ENCODE data around the gene RAC3.

RAC3 gene

DNA sequence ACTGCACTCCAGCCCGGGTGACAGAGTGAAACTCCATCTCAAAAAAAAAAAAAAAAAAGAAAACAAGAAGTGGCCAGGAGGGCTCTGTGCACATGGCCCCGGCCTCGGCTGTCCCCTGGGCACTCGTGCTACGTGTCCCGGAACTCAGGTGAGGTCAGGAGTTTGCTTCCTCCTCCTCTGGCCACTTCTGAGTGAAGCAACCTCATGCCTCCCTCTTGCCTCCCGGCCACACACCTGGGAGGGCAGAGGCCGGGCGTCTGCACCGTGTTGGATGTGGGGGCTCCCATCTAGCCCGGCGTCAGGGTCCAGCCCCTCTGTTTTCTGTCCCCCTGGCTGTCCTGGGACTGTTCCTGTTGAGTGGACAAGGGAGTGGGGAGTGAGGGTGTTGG is 31.9 kb upstream of the RAC3 start:
- no peak for DNase-seq (ENCODE audit: low read depth)

DNA sequence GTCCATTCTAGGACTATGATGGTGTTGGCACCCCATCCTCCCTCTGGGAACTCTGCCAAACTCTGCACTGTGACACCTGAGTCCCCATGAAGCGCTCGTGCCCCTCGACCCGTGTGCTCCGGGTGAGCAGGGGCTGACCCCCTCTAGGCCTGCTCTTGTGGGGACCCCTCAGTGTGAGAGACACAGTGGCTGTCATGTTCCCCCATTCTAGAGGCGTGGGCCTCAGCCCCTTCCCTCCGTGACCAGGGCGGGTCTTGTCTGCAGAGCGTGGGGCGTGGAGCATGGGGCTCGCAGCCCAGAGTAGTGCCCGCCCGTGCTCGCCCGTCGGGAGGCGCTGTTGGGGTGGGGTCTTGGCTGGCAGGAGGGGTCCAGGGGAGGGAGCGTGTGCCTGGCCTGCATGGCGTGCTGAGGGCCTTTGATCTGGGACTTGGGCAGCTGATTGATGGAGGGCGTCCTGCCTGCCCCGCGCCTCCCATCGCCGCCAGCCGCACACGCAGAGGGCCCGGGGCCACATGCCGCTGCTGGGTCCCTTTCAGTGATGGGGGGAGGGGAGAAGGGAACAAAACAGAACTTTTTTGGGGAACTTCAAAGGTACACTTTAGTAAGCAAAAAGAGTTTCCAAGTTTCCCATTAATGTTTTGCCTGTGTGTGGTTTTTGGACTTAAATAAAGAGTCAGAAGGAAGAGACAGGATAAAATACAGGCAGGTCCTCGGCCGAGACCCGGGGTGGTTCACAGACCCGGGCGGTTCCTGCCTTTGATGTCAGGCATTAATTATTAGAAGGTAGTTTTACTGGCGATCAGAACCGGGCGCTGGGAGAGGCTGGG is 31.3 kb upstream of the RAC3 start:
- no peak for DNase-seq (ENCODE audit: low read depth)

DNA sequence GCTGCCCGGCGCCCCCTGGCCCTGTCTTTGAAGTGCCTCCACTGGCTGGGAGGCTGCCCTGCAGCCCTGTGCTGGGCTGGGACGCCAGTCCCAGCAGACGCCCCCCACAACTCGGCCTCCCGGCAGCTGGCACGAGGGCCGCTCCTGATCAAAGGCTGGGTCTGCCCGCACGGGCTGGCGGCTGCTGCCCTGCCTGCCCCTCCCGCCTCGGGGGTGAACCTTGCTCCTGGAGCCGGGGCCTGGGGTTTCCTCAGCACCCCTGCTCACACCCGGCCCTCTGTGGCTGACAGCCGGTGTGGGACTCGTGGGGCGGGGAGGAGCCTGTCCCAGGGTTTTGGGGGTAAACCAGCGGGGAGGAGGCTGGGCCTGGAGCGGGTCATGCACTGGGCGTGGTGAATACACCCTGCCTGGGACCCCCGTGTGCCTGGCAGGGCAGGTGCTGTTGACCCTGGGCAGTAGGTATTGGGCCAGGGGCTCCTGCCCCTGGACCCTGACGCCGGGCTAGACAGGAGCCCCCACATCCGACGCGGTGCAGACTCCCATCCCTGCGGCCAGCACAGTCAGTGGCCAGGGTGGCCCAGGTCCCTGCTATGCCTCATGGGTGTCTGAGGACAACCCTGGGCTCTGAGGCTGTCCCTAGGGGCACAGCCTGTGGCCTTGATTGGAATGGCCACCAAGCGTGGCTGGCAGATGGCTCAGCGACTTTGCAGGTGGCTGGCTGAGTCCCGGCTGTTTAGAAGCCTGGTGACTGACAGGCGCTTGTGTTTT is 30.5 kb upstream of the RAC3 start:
- no peak for DNase-seq (ENCODE audit: low read depth)

DNA sequence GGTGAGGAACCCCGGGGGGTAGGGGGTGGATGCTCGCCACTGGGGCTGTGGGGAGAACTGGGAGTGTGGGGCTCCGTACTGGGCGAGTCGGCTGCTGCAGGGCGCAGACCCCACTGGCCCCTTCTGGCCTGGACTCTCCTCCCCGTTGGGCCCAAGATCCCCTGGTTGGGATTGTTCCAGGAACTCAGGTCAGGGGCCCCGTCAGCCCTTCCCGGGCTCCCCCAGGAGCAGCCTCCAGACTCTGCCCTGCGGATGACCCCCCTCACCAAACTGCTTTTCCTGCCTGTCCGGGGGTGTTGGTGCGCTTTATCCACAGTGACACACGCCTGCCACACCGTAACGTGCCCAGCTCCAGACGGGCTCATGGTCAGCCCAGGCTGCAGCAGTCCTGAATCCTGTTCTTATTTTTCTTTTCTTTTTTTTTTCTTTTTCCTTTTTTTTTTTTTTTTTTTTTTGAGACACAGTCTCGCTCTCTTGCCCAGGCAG is 29.9 kb upstream of the RAC3 start:
- DNase-seq (ENCODE audit: low read depth) = no peak

DNA sequence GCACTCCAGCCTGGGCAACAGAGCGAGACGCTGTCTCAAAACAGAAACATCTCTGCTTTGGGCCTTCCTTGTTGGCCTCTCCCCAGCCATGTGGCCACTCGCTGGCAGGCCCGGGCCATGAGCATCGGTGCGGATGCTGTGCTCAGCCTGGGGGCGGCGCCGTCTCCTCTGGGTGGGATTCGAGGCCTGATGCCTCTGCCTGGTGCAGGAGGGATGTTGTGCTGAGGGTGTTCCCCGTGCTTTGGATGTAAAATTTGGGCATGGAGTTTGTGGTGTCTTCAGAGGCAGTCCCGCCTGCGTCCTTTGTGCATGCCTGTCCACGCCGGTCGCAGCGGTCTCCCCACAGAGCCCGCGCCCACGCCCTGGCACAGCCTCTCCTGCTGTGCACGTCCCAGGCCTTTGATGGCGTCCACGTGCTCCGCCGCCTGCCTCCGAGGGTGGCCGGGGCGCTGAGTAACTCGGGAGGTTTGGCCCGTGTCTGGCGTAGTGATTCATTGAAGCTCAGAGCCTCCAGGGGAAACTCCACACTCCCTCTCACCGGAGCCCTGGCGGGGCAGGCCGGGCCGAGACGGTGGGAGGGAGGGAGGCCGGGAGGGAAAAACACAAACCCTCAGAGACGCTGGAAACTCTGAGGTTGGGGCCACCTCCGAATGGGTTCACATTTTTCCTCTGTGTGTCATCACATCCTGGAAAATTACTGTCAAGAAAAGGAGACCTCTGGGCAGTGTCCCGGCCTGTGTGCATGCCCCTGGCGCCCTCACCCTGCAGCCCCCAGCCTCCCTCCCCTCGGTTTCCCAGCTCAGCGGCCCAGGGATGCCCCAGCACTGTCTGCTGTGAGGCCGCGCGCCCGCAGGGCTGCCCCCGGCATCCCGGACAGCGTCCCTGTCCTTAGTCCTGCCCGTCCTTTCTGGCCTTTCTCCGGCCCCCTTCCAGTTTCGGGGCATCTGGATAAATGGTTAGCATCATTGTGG is 27.8 kb upstream of the RAC3 start:
- DNase-seq (ENCODE audit: low read depth) = no peak

DNA sequence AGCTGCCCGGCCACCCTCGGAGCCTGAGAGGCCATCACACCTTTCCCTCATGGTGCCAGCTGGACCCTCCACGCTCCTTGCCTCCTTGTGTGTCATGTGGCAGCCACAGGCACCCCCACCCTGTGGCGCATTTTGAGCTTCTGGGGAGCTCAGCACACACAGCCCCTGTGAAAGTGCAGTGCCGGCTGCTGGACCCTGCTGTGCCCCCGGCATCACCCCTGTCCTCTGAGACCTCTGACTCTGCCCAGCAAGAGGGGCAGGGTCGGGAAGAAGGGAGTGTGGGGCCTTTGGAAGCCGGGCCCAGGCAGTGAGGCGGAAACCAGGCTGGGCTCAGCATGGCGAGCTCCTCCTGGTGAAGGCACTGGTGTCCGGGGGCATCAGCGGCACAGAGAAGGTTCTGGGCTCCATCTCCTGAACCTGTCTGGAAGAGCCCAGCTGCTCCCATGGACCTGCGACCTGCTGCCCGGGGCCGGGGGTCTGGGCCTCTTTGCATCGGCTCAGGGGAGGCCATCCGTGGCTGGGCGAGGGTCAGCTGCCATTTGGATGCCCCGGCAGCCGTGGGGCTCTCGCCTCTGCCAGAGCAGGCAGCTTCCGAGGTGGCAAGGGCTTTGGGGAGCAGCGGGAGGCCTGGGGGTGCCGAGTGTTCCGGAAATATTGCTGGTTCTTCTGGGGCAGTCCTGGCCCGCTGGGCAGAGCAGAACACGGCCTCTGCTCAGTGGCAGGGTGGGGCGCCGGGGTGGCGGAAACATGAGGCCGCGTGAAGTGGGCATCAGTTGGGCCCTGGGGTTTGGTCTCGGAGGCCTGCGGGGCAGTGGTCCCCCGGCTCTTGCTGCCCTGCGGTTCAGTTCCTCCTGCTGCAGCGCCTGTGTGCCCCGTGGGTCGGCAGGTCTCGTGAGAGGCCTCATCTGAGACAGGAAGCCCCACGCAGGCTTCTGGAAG is 26.7 kb upstream of the RAC3 start:
- no peak for DNase-seq (ENCODE audit: low read depth)

DNA sequence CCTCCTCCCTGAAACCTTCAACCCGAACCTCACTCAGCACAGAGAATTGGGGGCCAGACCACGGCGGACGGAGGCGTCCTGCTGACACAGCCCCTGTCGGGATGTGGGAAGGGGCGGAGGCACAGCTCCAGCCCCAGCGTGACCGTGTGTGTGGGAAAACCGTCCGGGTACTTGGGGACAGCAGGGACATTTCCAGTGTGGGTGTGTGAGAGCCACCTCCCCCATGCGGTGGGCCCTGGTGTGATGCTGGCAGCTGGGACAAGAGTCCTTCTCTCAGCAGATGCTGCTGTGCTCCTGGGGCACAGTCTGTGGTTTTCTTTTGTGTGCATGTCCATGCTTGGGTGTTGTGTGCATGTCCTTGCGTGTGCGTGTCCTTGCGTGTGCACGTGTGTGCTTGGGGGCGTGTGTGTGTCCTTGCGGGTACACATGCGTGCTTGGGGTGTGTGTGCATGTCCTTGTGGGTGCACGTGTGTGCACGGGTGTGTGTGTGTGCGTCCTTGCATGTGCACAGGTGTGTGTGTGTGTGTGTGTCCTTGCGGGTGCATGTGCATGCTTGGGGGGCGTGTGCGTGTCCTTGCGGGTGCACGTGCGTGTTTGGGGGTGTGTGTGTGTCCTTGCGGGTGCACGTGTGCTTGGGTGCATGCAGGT is 25.7 kb upstream of the RAC3 start:
- DNase-seq (ENCODE audit: low read depth) = no peak

DNA sequence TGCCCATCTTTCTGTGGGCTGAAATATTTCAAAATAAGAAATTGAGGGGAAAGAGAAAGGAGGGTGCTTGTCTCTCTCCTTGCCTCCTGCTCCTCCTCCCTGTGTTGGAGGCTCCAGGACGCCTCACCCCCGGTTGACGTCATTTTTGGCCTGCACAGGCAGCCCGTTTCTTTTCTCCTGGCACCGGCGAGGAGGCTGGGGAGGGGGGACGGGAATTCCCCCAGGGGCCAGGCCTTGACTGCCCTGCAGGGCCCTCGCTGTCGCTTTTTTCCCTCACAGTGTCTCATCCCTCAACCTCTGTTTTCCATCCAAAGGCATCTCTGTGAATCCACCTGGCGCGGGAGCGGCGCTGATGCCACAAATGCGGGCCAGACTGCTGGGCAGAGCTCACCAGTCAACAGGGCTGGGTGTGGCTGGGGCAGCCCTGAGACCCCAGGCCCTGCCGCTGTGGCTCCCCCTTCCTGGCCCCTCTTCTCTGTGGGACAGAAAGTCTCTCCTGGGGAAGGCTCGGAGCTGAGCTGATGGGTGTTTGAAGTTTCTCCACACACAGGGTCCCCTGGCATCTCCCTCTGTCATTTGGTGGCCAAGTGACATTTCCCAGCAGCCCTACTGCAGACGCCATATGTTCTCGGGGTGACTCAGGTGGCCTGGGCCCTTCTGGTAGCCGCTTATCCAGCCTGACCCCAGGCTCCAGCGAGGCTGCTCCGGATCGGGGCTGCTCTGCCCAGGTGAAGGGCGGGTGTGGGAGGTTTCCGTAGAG is 24.8 kb upstream of the RAC3 start:
- no peak for DNase-seq (ENCODE audit: low read depth)

DNA sequence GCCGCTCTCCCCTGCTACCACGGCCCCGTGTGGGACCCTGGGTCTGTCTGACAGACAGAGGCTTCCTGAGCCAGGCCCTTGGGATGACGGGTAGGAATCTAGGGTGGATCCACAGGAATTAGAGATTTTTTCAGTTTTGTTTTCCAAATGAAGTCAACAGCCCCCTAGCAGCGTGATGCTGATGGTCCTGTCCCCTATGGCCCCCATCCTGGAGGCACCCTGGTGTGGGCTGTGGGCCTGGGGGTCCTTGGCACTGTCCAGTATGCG is 24.3 kb upstream of the RAC3 start:
- no peak for DNase-seq (ENCODE audit: low read depth)

DNA sequence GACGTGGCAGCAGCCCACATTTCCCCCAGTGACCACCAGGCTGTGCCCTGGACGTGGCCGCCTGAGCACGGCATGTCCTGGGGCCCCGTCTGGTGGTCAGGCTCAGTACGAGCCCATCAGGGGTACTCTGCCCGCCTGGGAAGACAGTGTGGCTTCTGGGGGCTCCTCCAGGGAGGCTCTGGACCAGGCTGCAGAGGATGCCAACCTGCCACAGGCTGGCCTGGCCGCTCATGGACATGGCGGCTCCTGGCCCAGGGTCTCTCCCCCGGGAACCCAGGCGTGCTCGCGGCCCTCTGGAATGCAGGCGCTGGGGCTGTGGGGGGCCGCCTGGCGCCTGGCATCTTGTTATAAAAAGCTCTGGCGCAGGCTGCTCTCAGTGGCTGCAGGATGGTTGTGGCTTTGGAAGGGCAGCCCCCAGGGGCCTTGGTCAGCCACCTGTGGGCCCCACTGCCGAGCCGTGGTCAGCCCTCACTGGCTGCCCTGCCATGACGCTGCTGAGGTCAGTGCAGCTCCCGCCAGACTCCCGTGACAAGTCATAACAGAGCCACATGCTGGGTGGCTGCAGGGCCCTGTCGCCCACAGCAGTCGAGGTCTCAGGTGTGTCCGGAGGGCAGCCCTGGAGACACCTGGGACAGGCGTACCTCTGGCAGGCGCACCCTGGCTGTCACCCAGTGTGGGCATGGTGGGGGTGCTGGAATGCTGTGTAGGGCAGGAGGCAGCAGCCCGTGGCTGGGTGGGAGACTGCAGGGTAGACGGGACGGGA is 23.8 kb upstream of the RAC3 start:
- no peak for DNase-seq (ENCODE audit: low read depth)

DNA sequence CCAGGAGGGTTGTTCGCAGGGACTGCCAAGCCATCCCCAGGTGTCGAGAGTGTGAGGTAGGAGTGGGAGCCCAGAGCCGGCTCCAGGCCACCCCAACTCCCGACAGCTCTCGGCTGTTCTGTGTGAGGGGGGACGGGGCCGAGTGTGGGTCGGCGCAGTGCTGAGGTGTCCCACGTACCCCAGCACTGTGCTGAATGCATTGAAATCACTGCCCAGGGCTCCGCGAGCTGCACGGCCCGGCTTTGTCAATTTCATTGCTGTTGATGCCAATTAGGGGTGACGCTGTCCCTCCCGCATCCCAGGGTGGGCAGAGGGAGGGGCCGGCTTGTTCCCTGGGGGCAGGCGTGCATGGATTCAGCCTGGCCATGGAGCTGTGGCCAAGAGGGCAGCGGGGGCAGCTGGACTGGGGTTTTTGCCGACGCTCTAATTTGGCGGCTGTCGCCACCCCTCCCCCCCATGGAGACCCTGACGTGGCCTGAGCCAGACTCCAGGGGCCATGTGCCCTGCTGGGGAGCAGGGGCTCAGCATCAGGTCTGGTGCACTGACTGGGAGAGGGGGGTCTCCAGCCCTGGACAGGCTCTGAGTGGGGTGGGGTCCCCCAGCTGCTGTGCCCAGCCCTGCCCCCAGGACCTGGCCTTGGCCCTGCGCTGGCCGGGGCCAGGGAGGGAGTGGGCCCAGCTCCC is 23.1 kb upstream of the RAC3 start:
- DNase-seq (ENCODE audit: low read depth) = no peak

DNA sequence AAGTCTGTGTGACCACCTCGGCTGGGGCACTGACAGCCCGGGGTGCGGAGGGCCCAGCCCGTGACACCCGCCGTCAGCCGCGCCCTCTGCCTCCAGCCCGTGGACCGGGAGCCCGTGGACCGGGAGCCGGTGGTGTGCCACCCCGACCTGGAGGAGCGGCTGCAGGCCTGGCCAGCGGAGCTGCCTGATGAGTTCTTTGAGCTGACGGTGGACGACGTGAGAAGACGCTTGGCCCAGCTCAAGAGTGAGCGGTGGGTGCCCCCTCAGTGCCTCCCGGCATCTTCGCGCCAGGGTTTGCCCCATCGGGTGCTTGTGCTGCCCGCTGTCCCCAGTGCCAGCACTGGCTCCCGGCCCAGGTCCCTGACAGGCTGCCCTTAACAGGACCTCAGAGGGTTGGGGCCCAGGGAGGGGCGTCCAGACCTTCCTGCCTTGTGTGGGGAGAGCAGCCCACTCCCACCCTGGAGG is 22.5 kb upstream of the RAC3 start:
- DNase-seq (ENCODE audit: low read depth) = no peak

DNA sequence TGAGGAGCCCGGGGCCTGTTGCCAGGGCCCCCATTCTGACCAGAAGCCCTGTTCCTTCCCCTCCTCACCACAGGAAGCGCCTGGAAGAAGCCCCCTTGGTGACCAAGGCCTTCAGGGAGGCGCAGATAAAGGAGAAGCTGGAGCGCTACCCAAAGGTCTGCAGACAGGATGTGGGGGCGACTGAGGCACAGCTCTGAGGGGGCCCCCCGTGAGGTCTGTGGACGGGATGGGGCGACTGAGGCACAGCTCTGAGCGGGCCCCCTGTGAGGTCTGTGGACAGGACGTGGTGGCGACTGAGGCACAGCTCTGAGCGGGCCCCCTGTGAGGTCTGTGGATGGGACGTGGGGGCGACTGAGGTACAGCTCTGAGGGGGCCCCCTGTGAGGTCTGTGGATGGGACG is 22.1 kb upstream of the RAC3 start:
- no peak for DNase-seq (ENCODE audit: low read depth)

DNA sequence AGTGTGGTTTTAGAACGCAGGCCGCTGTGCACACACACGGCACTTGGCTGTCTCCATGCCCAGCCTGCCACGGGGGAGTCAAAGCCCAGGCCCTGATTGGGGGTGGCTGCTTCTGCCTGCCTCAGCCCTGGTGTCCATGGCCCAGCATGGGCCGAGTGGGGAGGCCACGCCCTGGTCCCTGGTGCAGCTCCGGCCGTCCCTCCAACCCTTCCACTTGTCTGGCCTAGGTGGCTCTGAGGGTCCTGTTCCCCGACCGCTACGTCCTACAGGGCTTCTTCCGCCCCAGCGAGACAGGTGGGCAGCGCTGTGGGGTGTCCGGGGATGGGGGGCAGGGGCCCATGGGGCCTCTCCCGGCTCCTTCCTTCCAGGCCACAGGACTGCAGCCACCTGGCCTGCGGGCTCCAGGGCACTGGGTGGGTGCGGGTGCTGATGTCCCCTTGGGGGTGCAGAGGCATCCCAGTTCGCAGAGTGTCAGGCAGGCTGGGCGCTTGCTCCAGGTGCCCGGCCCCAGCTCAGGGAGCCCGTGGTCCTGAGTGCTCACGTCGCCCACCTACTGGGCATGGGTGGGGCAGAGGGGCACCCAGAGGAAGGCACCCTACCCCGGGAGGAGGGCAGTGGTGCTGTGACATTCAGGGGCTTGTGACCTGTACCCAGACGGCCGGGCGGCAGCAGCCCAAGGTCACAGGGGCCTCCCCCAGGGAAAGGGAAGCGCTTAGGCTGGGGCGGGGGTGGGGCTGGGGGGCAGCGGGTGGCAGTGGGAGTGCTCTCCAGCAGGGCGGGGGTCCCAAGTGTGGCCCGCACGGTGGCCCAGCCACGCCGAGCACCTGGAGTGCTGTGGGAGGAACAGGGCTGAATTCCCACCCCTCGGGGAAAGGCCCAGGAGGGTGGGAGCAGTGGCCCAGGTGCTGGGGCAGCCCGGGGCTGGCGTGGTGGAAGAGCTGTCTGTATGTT is 20.6 kb upstream of the RAC3 start:
- no peak for DNase-seq (ENCODE audit: low read depth)

DNA sequence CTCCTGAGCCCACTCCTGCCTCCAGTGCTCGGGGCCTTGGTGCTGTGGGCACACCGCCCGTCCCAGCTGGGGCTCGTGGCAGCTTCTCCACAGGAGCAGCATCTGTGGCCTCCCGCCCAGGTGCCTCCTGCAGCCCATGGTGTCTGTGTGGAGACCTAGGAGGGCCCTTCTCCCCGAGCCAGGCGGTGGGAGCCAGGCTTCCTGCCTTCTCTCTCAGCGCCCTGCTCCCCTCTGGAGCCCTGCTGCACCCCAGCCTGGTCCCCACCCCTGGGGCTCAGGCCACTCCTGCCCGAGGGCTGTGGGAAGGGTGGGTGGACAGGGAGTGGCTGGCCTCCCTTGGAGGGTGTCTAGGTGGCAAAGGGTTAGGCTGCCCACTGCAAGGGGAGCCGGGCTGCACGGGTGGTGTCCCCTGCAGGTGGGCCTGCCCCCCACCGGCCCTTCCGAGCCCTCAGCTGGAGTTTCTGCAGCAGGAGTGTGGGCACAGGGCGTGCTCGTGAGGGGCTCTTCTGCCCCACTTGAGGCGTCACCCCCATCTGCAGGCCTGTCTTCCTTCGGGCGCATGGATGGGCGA is 19.8 kb upstream of the RAC3 start:
- no peak for DNase-seq (ENCODE audit: low read depth)

DNA sequence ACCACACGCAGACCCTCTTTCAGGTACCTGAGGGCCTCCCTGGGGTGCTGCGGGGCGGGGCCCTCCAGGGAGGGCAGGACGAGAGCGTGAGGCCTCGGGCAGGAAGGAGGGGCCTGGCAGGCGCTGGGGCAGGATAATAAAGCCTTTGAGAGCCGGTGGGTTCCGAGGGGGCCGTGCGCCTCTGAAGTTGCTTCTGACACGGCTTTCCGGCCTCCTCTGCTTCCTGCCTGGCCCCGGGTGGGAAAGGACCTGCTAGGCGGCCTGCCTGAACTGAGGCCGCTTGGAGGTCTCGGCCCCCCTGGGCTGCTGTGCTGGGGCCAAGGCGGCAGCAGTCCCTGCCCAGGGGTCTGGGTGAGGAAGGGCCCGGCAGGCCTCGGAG is 19.2 kb upstream of the RAC3 start:
- DNase-seq (ENCODE audit: low read depth) = no peak

DNA sequence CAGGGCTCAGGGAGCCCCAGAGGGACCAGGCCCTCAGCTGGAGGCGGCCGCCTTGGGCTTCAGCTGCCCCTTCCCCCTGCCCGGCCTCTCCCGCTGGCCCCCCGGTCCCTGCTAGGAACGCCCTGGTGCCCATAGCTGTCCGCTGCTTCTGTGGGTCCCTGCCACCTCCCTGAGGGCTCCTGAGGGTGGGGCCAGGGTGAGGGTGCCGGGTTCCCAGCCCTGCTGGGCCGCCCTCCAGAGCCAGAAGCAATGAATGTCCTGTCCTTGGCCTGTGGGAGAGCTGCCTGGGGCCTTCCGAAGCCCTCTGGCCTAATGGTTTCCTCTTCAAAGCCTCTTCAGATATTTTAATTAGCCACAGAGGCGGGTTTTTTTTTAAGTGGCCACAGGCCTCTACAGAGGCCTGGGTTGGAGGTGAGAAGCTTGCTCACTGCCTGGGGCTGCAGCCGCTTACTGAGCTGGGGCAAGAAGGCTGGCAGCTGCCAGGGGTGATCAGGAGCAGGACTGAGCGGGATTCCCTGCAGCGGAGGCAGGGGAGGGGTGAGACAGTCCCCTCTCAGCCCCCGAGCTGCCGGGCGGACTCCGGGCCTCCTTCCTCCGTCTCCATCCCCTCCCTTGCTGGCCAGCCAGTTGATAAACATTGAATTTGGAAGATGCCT is 18.7 kb upstream of the RAC3 start:
- DNase-seq (ENCODE audit: low read depth) = no peak
